ENCODE results near the gene DUSP22.

The DUSP22 gene

GRCh38 chr6:340186-340955, 48.1 kb downstream of the DUSP22 start:
- DNase-seq (ENCODE audit: low read depth): no peak

DNA sequence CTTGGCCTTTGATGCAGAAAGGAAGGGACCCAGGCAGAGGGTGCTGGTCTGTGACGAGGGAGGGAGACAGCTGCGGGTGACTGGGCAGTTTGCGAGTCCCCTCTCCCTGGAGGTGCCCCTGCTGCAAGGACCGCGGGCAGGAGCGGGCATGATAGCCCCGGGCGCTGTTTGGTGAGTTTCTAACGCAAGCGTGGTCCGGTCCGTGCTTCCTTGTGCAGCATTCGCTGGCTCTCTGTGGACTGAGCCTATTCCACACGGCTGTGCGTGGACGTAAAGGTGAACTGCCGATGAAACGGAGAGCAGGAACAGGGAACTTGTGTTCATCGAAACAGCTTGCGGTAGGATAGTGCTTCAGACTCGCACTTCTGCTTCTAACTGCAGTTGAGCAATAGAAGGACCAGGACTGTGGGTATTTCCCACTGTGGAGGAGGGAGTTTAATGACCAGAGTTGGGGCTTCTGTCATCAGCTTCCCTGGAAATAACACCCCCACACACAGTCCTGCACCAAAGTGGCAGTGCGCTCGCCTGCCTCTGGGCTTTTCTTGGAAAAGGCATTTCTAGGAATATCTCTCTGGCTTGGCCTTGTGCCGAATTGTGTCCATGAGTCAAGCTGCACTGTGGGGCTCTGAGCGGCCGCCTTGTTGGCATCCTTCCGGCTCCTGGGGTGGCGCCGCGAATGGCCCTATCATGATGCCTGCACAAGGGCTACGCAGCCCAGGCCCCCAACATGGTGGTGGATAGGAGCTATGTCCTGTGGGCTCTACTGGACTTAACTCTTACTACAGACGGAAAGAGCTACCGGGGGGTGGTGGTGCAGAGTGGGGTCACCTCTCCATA, 48.9 kb downstream of the DUSP22 start:
- DNase-seq (ENCODE audit: low read depth): no peak

- DNase-seq (ENCODE audit: low read depth): no peak
Measured at GRCh38 chr6:341914-342831, 49.9 kb downstream of the DUSP22 start.

- DNase-seq (ENCODE audit: low read depth): no peak
Measured at GRCh38 chr6:342832-343179, 50.5 kb downstream of the DUSP22 start.

- DNase-seq (ENCODE audit: low read depth): no peak
Measured at GRCh38 chr6:343226-343935, 51.1 kb downstream of the DUSP22 start.

- peak; percentile 9 for DNase-seq (ENCODE audit: low read depth)
Measured at GRCh38 chr6:343960-344815, 51.9 kb downstream of the DUSP22 start.

- DNase-seq (ENCODE audit: low read depth): peak; percentile 56
Measured at GRCh38 chr6:344816-345340, 52.6 kb downstream of the DUSP22 start.

GRCh38 chr6:345747-346385, 53.6 kb downstream of the DUSP22 start:
- no peak for DNase-seq (ENCODE audit: low read depth)

DNA sequence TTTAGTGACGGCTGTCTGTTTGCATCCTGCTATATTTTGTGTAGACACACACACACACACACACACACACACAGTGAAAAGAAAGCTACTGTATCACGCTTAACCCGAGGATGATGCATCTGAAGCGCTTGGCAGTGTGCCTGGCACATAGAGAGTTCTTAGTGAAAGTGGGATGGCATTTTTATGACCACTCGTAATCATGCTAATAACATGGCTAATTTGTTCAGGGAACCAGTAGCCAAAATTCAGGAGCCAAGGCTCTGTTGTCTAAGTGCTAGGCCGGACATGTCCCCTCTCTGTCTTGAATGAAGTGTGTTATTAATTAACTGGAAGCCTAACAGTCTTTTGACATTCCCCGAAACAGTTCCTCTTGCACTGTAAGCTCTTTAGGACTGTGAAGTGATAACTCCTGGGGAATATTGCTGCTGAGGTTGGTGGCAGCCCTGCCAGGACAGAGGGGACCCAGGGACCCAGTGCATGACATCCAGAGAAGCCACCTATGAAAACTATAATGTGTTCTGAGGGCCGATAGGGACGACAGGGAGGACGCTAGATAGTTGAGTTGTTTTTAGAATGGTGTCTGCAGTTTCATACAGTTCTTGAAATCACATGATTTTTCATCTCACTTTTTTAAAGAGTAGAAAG, 54.2 kb downstream of the DUSP22 start:
- DNase-seq (ENCODE audit: low read depth): peak; percentile 29

DNA sequence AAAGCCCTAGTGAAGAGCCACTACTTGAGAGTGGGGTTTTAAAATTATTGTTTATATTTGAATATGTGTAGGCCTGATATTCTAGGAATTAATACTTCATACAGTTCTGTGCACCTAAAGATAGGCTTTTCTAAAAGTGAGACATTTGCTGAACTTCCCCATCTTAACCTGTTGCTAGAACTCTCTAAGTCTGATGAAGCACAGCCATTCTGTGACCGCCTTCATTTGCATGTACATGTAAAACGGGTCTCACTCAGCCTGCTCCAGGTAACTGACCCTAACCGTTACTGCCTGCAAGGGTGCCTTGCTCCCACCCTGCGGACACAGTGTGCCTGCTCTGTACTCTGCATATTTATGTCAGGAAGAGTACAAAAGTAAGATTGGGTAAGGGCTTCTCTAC, 54.9 kb downstream of the DUSP22 start:
- no peak for DNase-seq (ENCODE audit: low read depth)

- no peak for DNase-seq (ENCODE audit: low read depth)
Measured at GRCh38 chr6:347951-348859, 55.9 kb downstream of the DUSP22 start.

DNA sequence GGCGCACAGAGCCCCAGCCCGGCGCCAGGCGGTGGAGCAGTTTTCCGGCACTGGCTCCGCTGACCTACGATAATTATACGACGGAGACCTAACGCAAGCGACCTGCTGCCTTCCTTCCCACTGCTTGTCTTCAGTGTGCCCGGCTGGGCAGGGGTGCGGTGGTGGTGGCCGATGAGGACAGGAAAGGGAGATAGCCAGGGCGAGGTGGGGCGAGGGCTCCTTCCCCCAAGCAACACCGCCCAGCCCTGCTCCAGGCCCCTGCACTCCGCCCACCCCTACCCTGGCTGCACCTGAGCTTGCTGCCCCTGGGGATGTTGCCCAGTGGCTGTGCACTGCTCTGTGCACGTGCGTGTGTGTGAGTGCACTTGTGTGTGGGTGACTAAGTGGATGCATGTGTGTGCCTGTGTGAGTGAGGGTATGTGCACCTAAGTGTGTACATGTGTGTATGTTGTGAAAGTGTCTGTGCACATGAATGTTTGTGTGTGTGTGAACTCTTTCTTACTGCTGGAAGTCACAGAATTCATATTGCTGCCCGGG, 56.6 kb downstream of the DUSP22 start:
- no peak for DNase-seq (ENCODE audit: low read depth)

DNA sequence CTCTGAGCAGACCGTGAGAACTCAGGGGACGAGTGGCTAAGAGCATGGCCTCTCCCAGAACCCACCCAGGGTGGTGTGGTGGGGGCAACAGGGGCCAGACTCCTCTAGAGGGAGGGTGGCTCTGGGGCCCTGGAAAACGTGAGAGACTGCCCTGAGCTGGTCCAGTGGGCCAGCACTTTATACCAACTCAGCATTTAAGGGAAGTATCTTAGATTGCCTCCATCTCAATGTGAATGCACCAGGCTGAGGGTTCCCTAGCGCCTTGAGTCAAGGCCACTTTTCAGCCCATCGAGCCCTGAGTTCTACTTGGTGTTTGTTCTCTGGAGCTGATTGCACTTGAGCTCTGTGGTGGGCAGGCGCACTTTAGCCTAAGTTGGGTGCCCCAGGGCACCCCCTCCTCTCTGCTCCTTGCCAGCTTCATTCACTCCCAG, 57.2 kb downstream of the DUSP22 start:
- no peak for DNase-seq (ENCODE audit: low read depth)

GRCh38 chr6:350371-350770, 58.1 kb downstream of the DUSP22 start:
- DNase-seq (ENCODE audit: low read depth): no peak

- no peak for DNase-seq (ENCODE audit: low read depth)
Measured at GRCh38 chr6:351011-351866, 59.0 kb downstream of the DUSP22 start.

DNA sequence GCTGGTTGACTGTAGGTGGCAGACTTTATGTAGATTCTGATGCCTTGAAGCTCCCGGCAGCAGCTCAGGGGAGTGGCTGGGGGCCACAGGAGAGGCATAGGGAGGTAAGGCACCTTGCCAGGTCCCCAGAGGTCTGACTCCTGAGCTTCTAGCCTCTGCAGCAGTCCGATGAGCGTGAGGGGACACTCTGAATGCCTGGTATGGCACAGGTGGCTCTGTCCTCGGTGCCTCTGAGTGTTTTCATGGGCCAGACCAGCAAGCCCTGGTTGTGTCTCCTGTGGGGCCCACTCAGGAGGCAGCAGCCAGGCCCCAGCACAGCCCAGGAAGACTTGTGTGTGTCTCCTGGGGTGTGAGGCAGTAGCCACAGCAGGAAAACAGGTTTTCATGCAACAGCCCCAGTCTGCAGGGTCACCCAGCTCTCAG, 59.6 kb downstream of the DUSP22 start:
- DNase-seq (ENCODE audit: low read depth): no peak

DNA sequence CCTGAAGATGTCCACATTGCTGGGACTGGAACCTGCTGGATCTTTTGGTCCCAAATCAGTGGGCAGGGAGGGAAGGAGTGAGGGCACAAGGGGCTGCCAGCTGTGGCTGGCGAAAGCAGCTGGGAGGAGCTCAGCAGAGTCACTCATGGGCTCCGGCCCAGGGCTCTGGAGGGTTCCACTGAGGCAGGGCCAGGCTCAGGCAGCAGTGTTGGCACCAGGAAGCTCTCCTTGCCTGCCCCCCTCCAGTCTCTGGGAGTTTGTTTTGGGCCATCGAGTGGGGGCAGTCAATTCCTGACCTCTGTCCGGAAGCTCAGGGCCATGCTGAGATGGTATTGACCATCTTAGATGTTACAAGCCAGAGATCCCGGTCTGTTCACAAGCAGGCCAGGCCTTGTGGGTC, 60.2 kb downstream of the DUSP22 start:
- no peak for DNase-seq (ENCODE audit: low read depth)

Data from EH (cell line).